Left forelimb (tissue), 1 donor: ENCODE data around the gene RND2.
A peak's percentile ranks its signal among the peaks of the same experiment; 100 is the strongest.
"Not testable (repeated sequence)": the region's sequence is repeated elsewhere in the genome, so short reads cannot be mapped to it uniquely, and the experiment has no call there.

ENCODE experiments used
- DNase-seq: peaks from one replicate; pipeline ENCODE4 v3.0.0-alpha.2; 2018; ENCODE audit warnings: low spot score

Gene RND2, protein sequence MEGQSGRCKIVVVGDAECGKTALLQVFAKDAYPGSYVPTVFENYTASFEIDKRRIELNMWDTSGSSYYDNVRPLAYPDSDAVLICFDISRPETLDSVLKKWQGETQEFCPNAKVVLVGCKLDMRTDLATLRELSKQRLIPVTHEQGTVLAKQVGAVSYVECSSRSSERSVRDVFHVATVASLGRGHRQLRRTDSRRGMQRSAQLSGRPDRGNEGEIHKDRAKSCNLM

GRCh38 chr17:43024407-43025289 lies at the start of gene RND2:
Gene RND2 (plus strand): TSS chr17:43025231. CDS start chr17:43025348, 117 bp downstream.
- peak; percentile 92 for DNase-seq

- DNase-seq, result no peak
Measured at GRCh38 chr17:42975265-42975664, 49.8 kb upstream of the RND2 start.

DNA sequence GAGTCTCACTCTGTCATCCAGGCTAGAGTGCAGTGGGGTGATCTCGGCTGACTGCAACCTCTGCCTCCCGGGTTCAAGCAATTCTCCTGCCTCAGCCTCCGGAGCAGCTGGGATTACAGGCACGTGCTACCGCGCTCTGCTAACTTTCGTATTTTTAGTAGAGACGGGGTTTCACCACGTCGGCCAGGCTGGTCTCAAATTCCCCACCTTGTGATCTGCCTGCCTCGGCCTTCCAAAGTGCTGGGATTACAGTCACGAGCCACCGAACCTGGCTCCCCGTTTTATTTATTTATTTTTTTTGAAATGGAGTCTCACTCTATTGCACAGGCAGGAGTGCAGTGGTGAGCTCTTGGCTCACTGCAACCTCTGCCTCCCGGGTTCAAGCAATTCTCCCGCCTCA lies 49.3 kb upstream of the RND2 start:
- not testable (repeated sequence) for DNase-seq

DNA sequence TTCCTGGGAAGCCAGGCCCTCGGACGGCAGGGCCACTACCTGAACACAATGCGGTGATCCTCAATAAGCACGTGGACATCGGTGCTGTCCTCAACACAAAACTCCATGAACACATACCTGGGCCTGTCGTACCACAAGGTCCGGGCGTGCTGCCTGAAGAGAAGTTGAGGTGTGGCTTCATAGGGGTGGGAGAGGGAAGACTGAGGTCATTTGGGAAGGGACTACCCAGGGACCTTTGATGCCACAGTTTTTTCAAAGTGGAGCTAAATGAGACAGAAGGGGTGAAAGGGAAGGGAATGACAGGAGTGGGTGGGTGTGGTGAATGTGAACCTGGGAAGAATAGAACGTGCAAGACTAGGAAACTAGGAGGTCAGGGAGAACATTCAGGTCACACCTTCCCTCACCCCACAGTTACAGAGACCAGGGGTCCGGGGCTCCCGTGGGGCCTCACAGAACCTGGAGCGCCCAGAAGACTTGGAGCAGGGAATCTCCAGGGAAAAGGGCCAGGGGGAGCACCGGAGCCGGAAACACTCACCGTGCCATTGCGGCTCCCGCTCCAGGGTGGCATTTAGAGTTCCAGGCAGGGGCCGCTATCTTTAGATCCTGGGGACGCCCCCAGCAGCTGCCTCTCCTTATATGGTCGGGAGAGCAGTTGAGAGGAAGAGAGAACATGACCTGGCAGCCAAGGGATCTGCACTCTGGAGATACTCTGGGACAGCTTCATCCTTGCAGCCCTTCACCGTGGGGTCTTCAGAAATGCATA lies 45.3 kb upstream of the RND2 start, which contains the start of gene PTGES3L:
TSS of gene PTGES3L (minus strand) at position 570 of the 763 bp plus-strand sequence. CDS start at position 543, 27 bp downstream.
- peak; percentile 70 for DNase-seq

DNA sequence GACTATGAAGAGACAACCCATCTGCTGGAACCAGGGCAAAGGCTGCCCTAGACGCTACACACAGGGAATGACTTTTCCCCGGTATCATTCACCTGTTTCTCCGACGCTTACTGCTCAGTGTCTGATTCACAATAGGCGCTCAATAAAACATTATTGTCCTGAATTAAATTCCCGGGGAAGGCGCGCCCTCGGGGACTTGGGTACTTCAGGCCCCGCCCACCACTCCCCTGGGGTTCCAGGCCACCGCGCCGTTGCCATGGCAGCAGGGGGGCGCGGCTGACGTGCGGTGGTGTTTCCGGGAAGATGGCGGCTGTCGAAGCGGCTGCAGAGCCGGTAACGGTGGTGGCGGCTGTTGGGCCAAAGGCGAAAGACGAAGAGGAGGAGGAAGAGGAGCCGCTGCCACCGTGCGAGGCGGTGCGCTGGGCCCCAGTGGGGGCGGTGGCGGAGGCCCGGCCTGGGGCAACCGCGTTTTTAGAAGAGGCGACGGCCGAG lies 44.7 kb upstream of the RND2 start, which contains the start of gene RUNDC1:
TSS of gene RUNDC1 (plus strand) at position 292 of the 492 bp plus-strand sequence. CDS start at position 304, 12 bp downstream.
- DNase-seq, result peak; percentile 92

- no peak for DNase-seq
Measured at GRCh38 chr17:42980766-42981397, 44.1 kb upstream of the RND2 start.

GRCh38 chr17:42982266-42982665 lies 42.8 kb upstream of the RND2 start:
- no peak for DNase-seq

DNA sequence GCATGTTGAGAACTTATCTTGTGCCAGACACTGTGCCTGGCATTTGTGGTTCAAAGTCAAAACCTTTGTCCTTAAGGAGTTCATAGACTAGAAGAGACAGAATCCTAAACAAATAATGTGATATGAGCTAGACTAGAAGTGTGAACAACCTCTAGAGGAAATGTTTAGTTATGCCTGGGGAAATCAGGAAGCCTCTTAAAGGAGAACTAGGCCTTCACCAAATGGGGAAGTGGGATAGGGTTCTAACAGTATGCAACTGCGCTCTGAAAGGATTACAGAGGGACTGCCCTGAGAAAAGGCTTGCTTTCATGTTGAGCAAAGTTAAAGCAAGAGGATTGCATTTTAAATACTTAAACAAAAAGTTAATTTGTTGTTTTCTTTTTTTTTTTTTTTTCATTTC lies 39.8 kb upstream of the RND2 start:
- DNase-seq, result no peak

GRCh38 chr17:42989141-42989540 lies 35.9 kb upstream of the RND2 start:
- DNase-seq, result no peak

GRCh38 chr17:42989726-42990652 lies 35.0 kb upstream of the RND2 start:
- no peak for DNase-seq

GRCh38 chr17:42991471-42991870 lies 33.6 kb upstream of the RND2 start:
- no peak for DNase-seq

GRCh38 chr17:42992872-42993271 lies 32.2 kb upstream of the RND2 start:
- DNase-seq, result no peak

DNA sequence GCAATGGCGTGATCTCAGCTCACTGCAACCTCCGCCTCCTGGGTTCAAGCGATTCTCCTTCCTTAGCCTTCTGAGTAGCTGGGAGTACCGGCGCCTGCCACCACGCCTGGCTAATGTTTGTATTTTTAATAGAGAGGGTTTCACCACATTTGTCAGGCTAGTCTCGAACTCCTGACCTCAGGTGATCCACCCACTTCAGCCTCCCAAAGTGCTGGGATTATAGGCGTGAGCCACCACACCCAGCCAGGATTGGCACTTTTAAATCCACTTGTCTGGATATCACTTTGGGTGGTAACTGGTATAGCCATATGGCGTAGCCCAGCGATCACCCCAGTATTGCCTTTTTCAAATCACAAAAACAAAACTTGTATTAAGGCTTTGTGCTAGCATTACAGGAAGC lies 31.1 kb upstream of the RND2 start:
- DNase-seq, result not testable (repeated sequence)

- no peak for DNase-seq
Measured at GRCh38 chr17:42997390-42997983, 27.5 kb upstream of the RND2 start.

- peak; percentile 99 for DNase-seq
Measured at GRCh38 chr17:42997984-42998938, 26.8 kb upstream of the RND2 start, which contains the start of gene RPL27. Gene RPL27 (plus strand): TSS chr17:42998419. CDS start chr17:42998751, 332 bp downstream.

DNA sequence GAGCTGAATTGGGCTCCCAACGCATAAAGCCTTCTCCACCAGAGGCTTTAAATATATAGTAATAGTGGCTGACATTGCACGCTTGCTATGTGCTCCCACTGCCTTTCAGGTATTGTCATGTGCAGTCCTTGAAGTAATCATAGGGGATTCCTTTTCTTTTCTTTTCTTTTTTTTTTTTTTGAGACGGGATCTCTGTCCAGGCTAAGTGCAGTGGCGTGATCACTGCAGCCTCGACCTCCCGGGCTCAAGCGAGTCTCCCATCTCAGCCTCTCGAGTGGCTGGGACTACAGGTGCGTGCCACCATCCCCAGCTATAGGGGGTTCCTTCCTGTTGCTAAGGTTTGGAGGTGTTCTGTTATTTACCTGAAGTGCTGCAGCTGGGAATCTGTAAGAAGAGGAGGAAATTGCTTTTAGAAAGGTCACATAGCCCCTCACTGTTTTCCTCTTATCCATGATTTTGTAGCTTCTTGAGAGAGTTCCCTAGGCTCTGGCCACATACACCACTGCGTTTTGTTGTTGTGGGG lies 26.0 kb upstream of the RND2 start:
- no peak for DNase-seq

DNA sequence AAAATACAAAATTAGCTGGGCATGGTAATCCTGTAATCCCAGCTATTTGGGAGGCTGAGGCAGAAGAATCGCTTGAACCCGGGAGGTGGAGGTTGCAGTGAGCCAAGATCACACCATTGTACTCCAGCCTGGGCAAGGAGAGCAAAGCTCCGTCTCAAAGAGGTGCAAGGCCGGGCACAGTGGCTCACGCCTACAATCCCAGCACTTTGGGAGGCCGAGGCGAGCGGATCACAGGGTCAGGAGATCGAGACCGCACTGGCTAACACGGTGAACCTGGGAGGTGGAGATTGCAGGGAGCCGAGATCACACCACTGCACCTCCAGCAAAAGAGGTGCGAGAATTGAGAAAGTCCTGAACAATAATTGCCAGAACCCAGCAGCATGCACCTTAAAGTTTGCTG lies 24.1 kb upstream of the RND2 start:
- DNase-seq, result not testable (repeated sequence)

DNA sequence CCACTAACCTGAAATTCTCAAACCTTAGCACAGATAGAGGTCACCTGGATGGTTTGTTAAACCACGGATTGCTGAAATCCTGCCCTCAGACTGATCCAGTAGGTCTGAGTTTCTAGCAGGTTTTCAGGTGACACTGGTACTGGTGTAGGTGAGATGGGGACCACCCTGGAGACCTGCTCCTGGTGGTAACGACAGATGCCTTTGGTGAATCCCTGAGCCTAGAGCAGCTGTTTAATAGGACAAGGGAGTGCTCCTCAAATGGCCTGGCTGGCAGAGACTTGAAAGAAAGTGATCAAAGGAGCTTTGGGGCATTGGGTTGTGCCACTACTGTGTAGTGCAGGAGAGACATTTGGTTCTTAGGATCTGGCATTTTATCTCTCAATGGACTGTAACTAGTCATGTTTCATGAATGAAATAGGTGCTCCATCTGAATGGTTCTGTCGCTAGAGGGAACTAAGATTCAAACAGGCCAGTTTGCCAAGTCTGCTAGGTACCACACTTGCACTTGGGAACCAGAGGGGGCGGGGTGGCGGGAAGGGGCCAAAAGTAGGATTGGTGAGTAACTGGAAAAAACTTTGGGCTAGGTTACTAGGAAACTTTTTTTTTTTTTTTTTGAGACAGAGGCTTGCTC lies 21.4 kb upstream of the RND2 start:
- no peak for DNase-seq
